Fibroblast of villous mesenchyme (primary cell): ENCODE results near the gene S100A6. TPM values are rescaled to one million over a fixed set of nuclear protein-coding genes. Genes with fewer than 3 reads are reported as not detected.

Experiments used
- DNase-seq: peaks from one replicate; pipeline ENCODE4 v3.0.0-alpha.2; 2010; ENCODE audit warnings: low read depth
- H3K4me3 ChIP-seq: 2 replicates; pipeline ENCODE4 v1.5.1; 2011; ENCODE audit warnings: low read depth, mild to moderate bottlenecking, low read length
- total RNA-seq: library from RNA; depleted of rRNA; stranded (reverse); fragments of >200 nt; gene quantifications from 2 replicates; pipeline ENCODE4 v1.2.3, GENCODE V29; 2012
- TF ChIP-seq, protein P1 (sequence below): IDR thresholded peaks from 2 replicates; pipeline ENCODE4 v1.5.1; 2012; ENCODE audit warnings: low read depth, mild to moderate bottlenecking, low read length; ENCODE audit not compliant: insufficient read depth

S100A6 gene
- total RNA-seq, 1 donor = 1,040 TPM

GRCh38 chr1:153494976-153495535, 40.7 kb downstream of the S100A6 start:
- TF ChIP-seq, protein P1, sequence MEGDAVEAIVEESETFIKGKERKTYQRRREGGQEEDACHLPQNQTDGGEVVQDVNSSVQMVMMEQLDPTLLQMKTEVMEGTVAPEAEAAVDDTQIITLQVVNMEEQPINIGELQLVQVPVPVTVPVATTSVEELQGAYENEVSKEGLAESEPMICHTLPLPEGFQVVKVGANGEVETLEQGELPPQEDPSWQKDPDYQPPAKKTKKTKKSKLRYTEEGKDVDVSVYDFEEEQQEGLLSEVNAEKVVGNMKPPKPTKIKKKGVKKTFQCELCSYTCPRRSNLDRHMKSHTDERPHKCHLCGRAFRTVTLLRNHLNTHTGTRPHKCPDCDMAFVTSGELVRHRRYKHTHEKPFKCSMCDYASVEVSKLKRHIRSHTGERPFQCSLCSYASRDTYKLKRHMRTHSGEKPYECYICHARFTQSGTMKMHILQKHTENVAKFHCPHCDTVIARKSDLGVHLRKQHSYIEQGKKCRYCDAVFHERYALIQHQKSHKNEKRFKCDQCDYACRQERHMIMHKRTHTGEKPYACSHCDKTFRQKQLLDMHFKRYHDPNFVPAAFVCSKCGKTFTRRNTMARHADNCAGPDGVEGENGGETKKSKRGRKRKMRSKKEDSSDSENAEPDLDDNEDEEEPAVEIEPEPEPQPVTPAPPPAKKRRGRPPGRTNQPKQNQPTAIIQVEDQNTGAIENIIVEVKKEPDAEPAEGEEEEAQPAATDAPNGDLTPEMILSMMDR = peak; percentile 86
- DNase-seq = peak; percentile 65
- no peak overlapping the region for H3K4me3 ChIP-seq

DNA sequence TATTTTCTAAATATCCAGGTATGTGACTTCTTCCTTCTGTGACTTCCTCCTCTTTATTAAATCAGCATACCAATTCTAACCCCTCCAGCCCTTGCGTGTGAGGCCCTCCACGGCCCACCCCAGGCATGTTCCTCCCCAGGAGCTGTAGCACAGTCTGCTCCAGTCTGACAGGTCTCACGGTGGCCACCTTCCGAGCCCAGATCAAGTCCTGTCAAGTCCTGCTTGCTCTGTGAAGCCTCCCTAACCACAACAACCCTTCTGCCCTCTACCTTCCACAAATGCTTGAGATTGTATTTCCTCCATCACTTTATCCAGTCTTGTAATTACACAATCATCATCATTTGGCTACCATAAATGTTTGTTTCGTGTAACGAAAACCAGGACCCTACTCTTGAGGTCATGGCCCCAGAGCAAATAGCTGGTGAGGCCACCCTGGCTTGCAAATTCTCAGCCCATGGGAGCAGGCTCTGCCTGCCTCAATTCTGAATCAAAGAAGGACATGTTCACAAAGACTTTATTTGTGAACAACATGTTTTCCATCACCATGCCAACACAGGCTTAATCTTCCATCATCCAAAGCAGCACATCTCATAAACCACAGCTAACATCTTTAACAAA, 42.3 kb downstream of the S100A6 start:
- peak; percentile 44 for DNase-seq
- TF ChIP-seq, protein P1 = no peak
- no peak overlapping the region for H3K4me3 ChIP-seq

- TF ChIP-seq, protein P1 = no peak
- H3K4me3 ChIP-seq = no peak overlapping the region
- peak; percentile 91 for DNase-seq
These were observed 45.3 kb downstream of the S100A6 start for GRCh38 chr1:153490272-153491051.

DNA sequence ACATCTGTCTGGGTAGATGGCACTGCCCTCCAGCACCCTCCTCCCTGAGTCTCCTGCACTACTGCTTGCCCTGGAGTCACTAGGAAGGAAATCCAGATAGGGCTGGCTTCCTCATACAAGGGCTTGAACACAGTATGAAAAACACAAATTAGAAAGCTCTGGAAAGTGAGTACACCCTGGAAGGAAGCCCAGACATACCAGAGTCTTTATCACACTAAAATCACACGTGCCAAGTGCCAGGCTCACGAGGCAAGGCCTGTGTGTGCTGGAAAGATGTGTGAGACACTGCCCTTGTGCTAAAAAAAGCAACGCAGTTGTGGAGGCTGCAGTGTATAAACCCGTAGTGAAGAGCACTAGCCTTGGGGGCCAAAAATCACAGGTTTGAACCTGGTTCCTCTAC, 47.1 kb downstream of the S100A6 start:
- no peak for DNase-seq
- TF ChIP-seq, protein P1 = no peak

DNA sequence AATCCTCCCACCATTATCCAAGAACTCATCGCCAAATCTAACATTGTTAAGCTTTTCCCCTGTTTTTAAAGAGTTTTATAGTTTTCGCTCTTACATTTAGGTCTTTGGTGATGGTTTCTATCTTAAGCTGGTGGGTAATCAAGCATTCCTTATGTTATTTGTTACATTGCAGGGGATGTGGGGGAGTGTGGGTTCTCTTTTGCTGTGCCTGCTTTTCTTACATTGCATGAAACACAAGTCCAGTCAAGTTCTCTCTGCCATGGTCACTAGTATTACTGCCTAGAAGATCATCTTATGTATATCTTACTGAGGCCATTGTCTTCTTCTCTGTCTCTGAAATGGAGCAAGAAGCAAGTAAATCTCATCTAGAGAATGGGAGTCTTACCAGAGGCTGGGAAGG, 48.1 kb downstream of the S100A6 start:
- TF ChIP-seq, protein P1 = no peak
- DNase-seq = no peak
- no peak overlapping the region for H3K4me3 ChIP-seq

More for the DNA sequence above, 47.1 kb downstream of the S100A6 start:
- H3K4me3 ChIP-seq = no peak overlapping the region

- H3K4me3 ChIP-seq = no peak overlapping the region
- TF ChIP-seq, protein P1 = no peak
- no peak for DNase-seq
These were observed 49.9 kb downstream of the S100A6 start for GRCh38 chr1:153485863-153486262.

Other genes starting within 250 kb of the S100A6 start
- not detected in 2 replicates for gene PGLYRP3, start 223.0 kb downstream of the S100A6 start, total RNA-seq
- not detected in 2 replicates for gene PGLYRP4, start 187.2 kb downstream of the S100A6 start, total RNA-seq
- gene S100A9, start 178.1 kb downstream of the S100A6 start, total RNA-seq = not detected in 2 replicates
- gene S100A12, start 160.4 kb downstream of the S100A6 start, total RNA-seq = not detected in 2 replicates
- not detected in 2 replicates for gene S100A8, start 144.9 kb downstream of the S100A6 start, total RNA-seq
- not detected in 2 replicates for gene S100A7A, start 119.5 kb downstream of the S100A6 start, total RNA-seq
- gene S100A7, start 75.3 kb downstream of the S100A6 start, total RNA-seq = not detected in 2 replicates
- 0.32 TPM in 1 of 2 replicates, not detected in the other for gene S100A5, start 4.9 kb upstream of the S100A6 start, total RNA-seq
- gene S100A4, start 9.8 kb upstream of the S100A6 start, total RNA-seq = 165 and 507 TPM in 2 replicates
- 18.0 and 20.3 TPM in 2 replicates for gene S100A3, start 13.3 kb upstream of the S100A6 start, total RNA-seq
- gene S100A2, start 29.9 kb upstream of the S100A6 start, total RNA-seq = 0.97 and 2.2 TPM in 2 replicates
- gene S100A16, start 77.1 kb upstream of the S100A6 start, total RNA-seq = 159 and 206 TPM in 2 replicates
- gene S100A14, start 80.3 kb upstream of the S100A6 start, total RNA-seq = not detected in 2 replicates
- 160 and 178 TPM in 2 replicates for gene S100A13, start 91.5 kb upstream of the S100A6 start, total RNA-seq
- not detected in 2 replicates for gene S100A1, start 92.4 kb upstream of the S100A6 start, total RNA-seq
- 41.9 and 47.9 TPM in 2 replicates for gene CHTOP, start 98.1 kb upstream of the S100A6 start, total RNA-seq
- gene SNAPIN, start 122.7 kb upstream of the S100A6 start, total RNA-seq = 55.7 and 66.1 TPM in 2 replicates
- gene ILF2, start 135.0 kb upstream of the S100A6 start, total RNA-seq = 149 and 213 TPM in 2 replicates
- gene NPR1, start 142.7 kb upstream of the S100A6 start, total RNA-seq = 1.6 and 3.9 TPM in 2 replicates
- gene INTS3, start 192.1 kb upstream of the S100A6 start, total RNA-seq = 37.0 and 51.4 TPM in 2 replicates
- 6.9 and 14.8 TPM in 2 replicates for gene SLC27A3, start 239.4 kb upstream of the S100A6 start, total RNA-seq